ENCODE data around the gene MRPL1. TPM values are rescaled to one million over a fixed set of nuclear protein-coding genes. Genes with fewer than 3 reads are reported as not detected.
"Not testable (repeated sequence)": the region's sequence is repeated elsewhere in the genome, so short reads cannot be mapped to it uniquely, and the experiment has no call there.

Gene MRPL1
- total and polyA plus RNA-seq, 2 donors, result 45.9 to 74.7 TPM

DNA sequence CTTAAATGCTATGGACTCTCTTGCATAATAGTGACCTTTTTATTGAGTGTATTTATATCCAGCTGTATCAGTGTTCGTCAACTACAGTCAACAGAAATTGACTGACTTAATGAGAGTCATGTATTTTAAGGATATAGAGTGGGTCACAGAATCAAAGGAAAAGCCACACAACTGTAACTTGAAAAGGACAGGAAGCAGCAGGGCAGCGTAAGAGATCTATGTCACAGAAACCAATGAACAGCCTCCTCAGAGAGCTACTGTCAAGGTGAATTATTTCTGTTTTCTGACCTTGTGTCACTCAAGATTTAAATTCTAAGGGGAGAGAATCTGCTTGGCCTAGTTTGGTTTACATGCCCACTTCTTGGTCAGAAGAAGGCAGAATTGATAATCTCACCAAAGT, 100.4 kb downstream of the MRPL1 start:
- peaks cover 3 to 4% of the 10 kb centered on the region in 2 donors for H3K4me1 ChIP-seq (ENCODE audit: control insufficient read depth in 2 of 2, insufficient read depth in 2 of 2, low read length in 2 of 2)

DNA sequence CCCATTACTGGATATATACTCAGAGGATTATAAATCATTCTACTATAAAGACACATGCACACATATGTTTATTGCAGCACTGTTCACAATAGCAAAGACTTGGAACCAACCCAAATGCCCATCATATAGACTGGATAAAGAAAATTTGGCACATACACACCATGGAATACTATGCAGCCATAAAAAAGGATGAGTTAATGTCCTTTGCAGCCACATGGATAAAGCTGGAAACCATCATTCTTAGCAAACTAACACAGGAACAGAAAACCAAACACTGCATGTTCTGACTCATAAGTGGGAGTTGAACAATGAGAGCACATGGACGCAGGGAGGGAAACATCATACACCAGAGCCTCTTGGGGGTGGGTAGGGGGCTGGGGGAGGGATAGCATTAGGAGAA, 111.0 kb downstream of the MRPL1 start:
- not testable (repeated sequence) for H3K9me3 ChIP-seq (ENCODE audit: control insufficient read depth in 2 of 2, insufficient read depth in 1 of 2, low read length in 1 of 2)

More for the DNA sequence above, 100.4 kb downstream of the MRPL1 start:
- WGBS, result 42% methylated on average over 2 of the region's 2 CpGs
- H3K27me3 ChIP-seq (ENCODE audit: control insufficient read depth in 2 of 2, insufficient read depth in 1 of 2, low read length in 1 of 2), result no peaks in the 10 kb centered on the region
- H3K27ac ChIP-seq (ENCODE audit: low read depth in 1 of 2, low read length in 1 of 2), result no peak overlapping the region
- H3K9me3 ChIP-seq (ENCODE audit: control insufficient read depth in 2 of 2, insufficient read depth in 1 of 2, low read length in 1 of 2), result no peaks in the 10 kb centered on the region
- peak in 7 of 9 donors; percentile 10 to 60 (median 24) for DNase-seq (ENCODE audit: low read depth in 6 of 9, low spot score in 9 of 9)
- H3K36me3 ChIP-seq (ENCODE audit: control insufficient read depth in 2 of 2, insufficient read depth in 2 of 2, low read length in 1 of 2), result no peaks in the 10 kb centered on the region
- H3K4me3 ChIP-seq (ENCODE audit: low read length in 2 of 2), result no peak overlapping the region

DNA sequence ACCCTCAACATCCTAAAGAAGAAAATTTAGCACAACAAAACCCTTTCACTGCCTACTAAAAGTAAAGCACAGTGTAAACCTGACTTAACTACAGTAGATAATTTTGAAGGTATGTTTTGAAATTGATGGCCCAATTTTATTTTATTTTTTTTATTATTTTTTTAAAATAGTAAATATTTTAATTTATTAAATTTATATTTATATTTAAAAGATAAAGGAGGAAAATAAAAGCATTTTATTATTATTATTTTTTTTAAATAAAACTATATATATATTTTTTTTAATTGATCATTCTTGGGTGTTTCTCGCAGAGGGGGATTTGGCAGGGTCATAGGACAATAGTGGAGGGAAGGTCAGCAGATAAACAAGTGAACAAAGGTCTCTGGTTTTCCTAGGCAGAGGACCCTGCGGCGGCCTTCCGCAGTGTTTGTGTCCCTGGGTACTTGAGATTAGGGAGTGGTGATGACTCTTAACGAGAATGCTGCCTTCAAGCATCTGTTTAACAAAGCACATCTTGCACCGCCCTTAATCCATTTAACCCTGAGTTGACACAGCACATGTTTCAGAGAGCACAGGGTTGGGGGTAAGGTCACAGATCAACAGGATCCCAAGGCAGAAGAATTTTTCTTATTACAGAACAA, 120.4 kb downstream of the MRPL1 start:
- not testable (repeated sequence) for H3K4me1 ChIP-seq (ENCODE audit: control insufficient read depth in 2 of 2, insufficient read depth in 2 of 2, low read length in 2 of 2); DNase-seq (ENCODE audit: low read depth in 6 of 9, low spot score in 9 of 9); H3K27ac ChIP-seq (ENCODE audit: low read depth in 1 of 2, low read length in 1 of 2); H3K9me3 ChIP-seq (ENCODE audit: control insufficient read depth in 2 of 2, insufficient read depth in 1 of 2, low read length in 1 of 2); H3K36me3 ChIP-seq (ENCODE audit: control insufficient read depth in 2 of 2, insufficient read depth in 2 of 2, low read length in 1 of 2); H3K4me3 ChIP-seq (ENCODE audit: low read length in 2 of 2); H3K27me3 ChIP-seq (ENCODE audit: control insufficient read depth in 2 of 2, insufficient read depth in 1 of 2, low read length in 1 of 2)
- 93% methylated on average over 6 of the region's 6 CpGs for WGBS

More for the DNA sequence above, 111.0 kb downstream of the MRPL1 start:
- H3K27me3 ChIP-seq (ENCODE audit: control insufficient read depth in 2 of 2, insufficient read depth in 1 of 2, low read length in 1 of 2); H3K4me3 ChIP-seq (ENCODE audit: low read length in 2 of 2); H3K27ac ChIP-seq (ENCODE audit: low read depth in 1 of 2, low read length in 1 of 2); DNase-seq (ENCODE audit: low read depth in 6 of 9, low spot score in 9 of 9); H3K36me3 ChIP-seq (ENCODE audit: control insufficient read depth in 2 of 2, insufficient read depth in 2 of 2, low read length in 1 of 2); H3K4me1 ChIP-seq (ENCODE audit: control insufficient read depth in 2 of 2, insufficient read depth in 2 of 2, low read length in 2 of 2): not testable (repeated sequence)
- 98% methylated on average over 1 of the region's 1 CpG for WGBS

DNA sequence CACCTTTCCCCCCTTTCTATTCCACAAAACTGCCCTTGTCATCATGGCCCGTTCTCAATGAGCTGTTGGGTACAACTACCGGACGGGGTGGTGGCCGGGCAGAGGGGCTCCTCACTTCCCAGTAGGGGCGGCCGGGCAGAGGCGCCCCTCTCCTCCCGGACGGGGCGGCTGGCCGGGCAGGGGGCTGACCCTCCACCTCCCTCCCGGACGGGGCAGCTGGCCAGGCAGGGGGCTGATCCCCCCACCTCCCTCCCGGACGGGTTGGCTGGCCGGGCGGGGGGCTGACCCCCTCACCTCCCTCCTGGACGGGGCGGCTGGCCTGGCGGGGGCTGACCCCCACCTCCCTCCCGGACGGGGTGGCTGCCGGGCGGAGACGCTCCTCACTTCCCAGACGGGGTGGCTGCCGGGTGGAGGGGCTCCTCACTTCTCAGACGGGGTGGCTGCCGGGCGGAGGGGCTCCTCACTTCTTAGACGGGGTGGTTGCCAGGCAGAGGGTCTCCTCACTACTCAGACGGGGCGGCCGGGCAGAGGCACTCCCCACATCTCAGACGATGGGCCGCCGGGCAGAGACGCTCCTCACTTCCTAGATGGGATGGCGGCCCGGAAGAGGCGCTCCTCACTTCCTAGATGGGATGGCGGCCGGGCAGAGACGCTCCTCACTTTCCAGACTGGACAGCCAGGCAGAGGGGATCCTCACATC, 121.1 kb downstream of the MRPL1 start:
- H3K27ac ChIP-seq (ENCODE audit: low read depth in 1 of 2, low read length in 1 of 2); DNase-seq (ENCODE audit: low read depth in 6 of 9, low spot score in 9 of 9); H3K4me3 ChIP-seq (ENCODE audit: low read length in 2 of 2); H3K9me3 ChIP-seq (ENCODE audit: control insufficient read depth in 2 of 2, insufficient read depth in 1 of 2, low read length in 1 of 2); H3K36me3 ChIP-seq (ENCODE audit: control insufficient read depth in 2 of 2, insufficient read depth in 2 of 2, low read length in 1 of 2); H3K4me1 ChIP-seq (ENCODE audit: control insufficient read depth in 2 of 2, insufficient read depth in 2 of 2, low read length in 2 of 2); H3K27me3 ChIP-seq (ENCODE audit: control insufficient read depth in 2 of 2, insufficient read depth in 1 of 2, low read length in 1 of 2): not testable (repeated sequence)
- WGBS, result 98% methylated on average over 43 of the region's 44 CpGs

DNA sequence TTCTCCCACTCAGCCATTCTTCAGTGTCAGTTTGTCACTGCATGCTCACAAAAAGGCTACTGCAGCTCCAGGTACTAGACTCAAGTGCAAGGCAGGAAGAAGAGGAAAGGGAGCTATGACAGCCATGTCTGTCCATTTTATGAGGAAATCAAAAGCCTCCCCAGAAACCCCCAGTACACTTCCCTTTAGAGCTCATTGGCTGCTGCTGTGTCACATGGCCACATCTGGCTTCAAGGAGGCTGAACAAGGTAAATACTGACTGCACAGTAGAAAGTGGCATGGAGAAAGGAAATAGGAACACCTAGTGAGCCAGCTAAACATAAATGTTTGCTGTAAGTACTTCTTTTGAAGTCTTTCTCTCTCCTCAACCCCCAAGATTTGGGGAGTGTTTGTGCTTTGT, 127.3 kb downstream of the MRPL1 start:
- no peaks in the 10 kb centered on the region for H3K27me3 ChIP-seq (ENCODE audit: control insufficient read depth in 2 of 2, insufficient read depth in 1 of 2, low read length in 1 of 2)
- H3K4me3 ChIP-seq (ENCODE audit: low read length in 2 of 2), result no peak overlapping the region
- H3K4me1 ChIP-seq (ENCODE audit: control insufficient read depth in 2 of 2, insufficient read depth in 2 of 2, low read length in 2 of 2), result no peaks in the 10 kb centered on the region
- no peaks in the 10 kb centered on the region for H3K36me3 ChIP-seq (ENCODE audit: control insufficient read depth in 2 of 2, insufficient read depth in 2 of 2, low read length in 1 of 2)
- no peak for DNase-seq (ENCODE audit: low read depth in 6 of 9, low spot score in 9 of 9)
- H3K9me3 ChIP-seq (ENCODE audit: control insufficient read depth in 2 of 2, insufficient read depth in 1 of 2, low read length in 1 of 2), result no peaks in the 10 kb centered on the region
- no peak overlapping the region for H3K27ac ChIP-seq (ENCODE audit: low read depth in 1 of 2, low read length in 1 of 2)

DNA sequence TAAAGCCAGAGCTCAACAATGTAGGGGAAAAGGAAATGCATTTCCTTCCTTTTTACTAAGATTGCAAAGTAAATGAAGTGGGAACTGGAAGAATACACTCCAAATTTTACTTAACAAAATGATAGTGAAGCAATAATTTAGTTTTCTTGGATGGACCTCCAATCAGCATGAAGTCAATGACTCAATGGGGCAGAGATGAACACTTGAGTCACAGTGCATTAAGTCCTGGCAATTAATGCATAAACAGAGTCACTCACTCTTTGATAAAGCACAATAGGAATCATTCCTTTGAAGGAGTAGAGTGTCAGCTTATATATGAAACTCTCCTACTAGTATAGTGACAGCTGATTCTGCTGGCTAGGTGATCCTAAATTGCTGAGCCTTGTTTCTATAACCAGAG, 127.8 kb downstream of the MRPL1 start:
- Histone ChIP-seq H3K4me1 (ENCODE audit: control insufficient read depth in 2 of 2, insufficient read depth in 2 of 2, low read length in 2 of 2) (no peaks in the 10 kb centered on the region), H3K27me3 (ENCODE audit: control insufficient read depth in 2 of 2, insufficient read depth in 1 of 2, low read length in 1 of 2) (no peaks in the 10 kb centered on the region), H3K36me3 (ENCODE audit: control insufficient read depth in 2 of 2, insufficient read depth in 2 of 2, low read length in 1 of 2) (no peaks in the 10 kb centered on the region), H3K4me3 (ENCODE audit: low read length in 2 of 2) (no peak overlapping the region), H3K27ac (ENCODE audit: low read depth in 1 of 2, low read length in 1 of 2) (no peak overlapping the region), H3K9me3 (ENCODE audit: control insufficient read depth in 2 of 2, insufficient read depth in 1 of 2, low read length in 1 of 2) (no peaks in the 10 kb centered on the region)
- no peak for DNase-seq (ENCODE audit: low read depth in 6 of 9, low spot score in 9 of 9)

DNA sequence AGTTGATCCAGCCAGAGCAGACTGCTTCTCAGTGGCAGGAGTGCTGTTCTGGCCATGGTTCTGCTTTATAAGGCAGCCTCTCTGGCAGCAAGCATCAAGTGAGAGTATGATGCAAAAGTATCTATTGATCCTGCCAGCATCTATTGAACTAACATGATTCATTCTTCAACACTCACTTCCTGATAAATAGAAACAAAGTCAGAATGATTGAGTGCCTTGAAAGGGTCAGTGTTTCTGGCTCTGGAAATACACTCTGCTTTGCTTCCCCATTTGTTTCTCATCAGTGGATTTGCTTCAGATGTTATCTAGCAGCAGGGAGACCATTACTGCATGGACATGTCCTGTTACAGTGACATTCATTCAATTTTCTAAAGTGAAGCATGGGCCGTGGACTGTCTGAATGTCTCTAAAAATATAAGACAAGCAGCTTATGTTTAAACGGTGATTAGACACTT, 128.3 kb downstream of the MRPL1 start:
- no peaks in the 10 kb centered on the region for H3K4me1 ChIP-seq (ENCODE audit: control insufficient read depth in 2 of 2, insufficient read depth in 2 of 2, low read length in 2 of 2)
- H3K27me3 ChIP-seq (ENCODE audit: control insufficient read depth in 2 of 2, insufficient read depth in 1 of 2, low read length in 1 of 2), result no peaks in the 10 kb centered on the region
- no peaks in the 10 kb centered on the region for H3K36me3 ChIP-seq (ENCODE audit: control insufficient read depth in 2 of 2, insufficient read depth in 2 of 2, low read length in 1 of 2)
- no peak overlapping the region for H3K27ac ChIP-seq (ENCODE audit: low read depth in 1 of 2, low read length in 1 of 2)
- no peak overlapping the region for H3K4me3 ChIP-seq (ENCODE audit: low read length in 2 of 2)
- no peaks in the 10 kb centered on the region for H3K9me3 ChIP-seq (ENCODE audit: control insufficient read depth in 2 of 2, insufficient read depth in 1 of 2, low read length in 1 of 2)
- WGBS, result 90% methylated on average over 2 of the region's 2 CpGs
- no peak for DNase-seq (ENCODE audit: low read depth in 6 of 9, low spot score in 9 of 9)

DNA sequence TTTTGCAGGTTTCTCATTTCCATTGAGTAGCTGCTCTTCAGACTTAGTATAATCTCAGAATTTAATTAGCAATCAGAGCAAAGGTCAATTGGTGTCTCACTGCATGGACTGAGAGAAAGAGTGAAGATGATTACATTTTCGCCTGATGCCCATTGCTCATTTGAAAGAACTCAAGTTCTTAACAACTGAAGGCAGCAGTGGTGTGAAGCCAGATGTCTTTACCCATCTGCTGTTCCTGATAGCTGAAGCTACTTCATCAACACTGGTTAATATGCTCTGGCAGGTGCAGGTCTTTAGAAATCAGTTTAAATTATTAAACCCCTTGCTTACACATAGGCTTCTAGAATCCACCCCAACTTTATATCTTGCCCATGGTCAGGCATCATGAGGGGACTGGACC, 130.0 kb downstream of the MRPL1 start:
- H3K36me3 ChIP-seq (ENCODE audit: control insufficient read depth in 2 of 2, insufficient read depth in 2 of 2, low read length in 1 of 2), result no peaks in the 10 kb centered on the region
- no peaks in the 10 kb centered on the region for H3K9me3 ChIP-seq (ENCODE audit: control insufficient read depth in 2 of 2, insufficient read depth in 1 of 2, low read length in 1 of 2)
- WGBS, result 99% methylated on average over 1 of the region's 1 CpG
- DNase-seq (ENCODE audit: low read depth in 6 of 9, low spot score in 9 of 9), result no peak
- no peaks in the 10 kb centered on the region for H3K27me3 ChIP-seq (ENCODE audit: control insufficient read depth in 2 of 2, insufficient read depth in 1 of 2, low read length in 1 of 2)
- no peak overlapping the region for H3K27ac ChIP-seq (ENCODE audit: low read depth in 1 of 2, low read length in 1 of 2)
- no peaks in the 10 kb centered on the region for H3K4me1 ChIP-seq (ENCODE audit: control insufficient read depth in 2 of 2, insufficient read depth in 2 of 2, low read length in 2 of 2)
- H3K4me3 ChIP-seq (ENCODE audit: low read length in 2 of 2), result no peak overlapping the region

DNA sequence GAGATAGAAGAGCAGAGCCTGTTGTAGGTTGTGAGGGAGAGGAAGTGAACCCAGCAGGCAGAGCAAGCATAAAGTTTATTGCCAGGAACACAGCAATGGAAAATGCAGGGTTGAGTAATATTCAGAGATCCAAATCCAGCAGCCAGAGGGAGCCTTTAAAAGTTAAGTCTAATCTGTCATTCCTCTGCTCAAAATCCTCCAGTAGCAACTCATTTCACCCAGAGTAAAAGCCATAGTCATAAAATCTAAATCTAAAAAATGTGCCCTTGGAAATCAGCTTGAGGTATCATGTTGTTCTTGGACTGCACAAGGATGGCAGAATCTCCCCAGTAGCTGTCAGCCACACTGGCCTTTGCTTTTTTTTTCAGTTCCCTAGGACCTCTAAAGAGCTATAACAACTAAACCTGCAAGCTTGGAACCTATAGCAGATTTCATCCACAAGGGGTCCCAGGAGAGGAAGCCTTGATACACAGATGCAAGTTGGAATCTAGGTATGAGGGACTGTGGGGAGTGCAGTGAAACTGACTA, 131.6 kb downstream of the MRPL1 start:
- Histone ChIP-seq H3K27ac (ENCODE audit: low read depth in 1 of 2, low read length in 1 of 2) (no peak overlapping the region), H3K4me3 (ENCODE audit: low read length in 2 of 2) (no peak overlapping the region), H3K9me3 (ENCODE audit: control insufficient read depth in 2 of 2, insufficient read depth in 1 of 2, low read length in 1 of 2) (no peaks in the 10 kb centered on the region), H3K27me3 (ENCODE audit: control insufficient read depth in 2 of 2, insufficient read depth in 1 of 2, low read length in 1 of 2) (no peaks in the 10 kb centered on the region), H3K36me3 (ENCODE audit: control insufficient read depth in 2 of 2, insufficient read depth in 2 of 2, low read length in 1 of 2) (no peaks in the 10 kb centered on the region), H3K4me1 (ENCODE audit: control insufficient read depth in 2 of 2, insufficient read depth in 2 of 2, low read length in 2 of 2) (no peaks in the 10 kb centered on the region)
- peak in 7 of 9 donors; percentile 11 to 69 (median 21) for DNase-seq (ENCODE audit: low read depth in 6 of 9, low spot score in 9 of 9)
